ENCODE measurements around the gene RHEB. TPM values are rescaled to one million over a fixed set of nuclear protein-coding genes. Genes with fewer than 3 reads are reported as not detected.
A peak's percentile ranks its signal among the peaks of the same experiment; 100 is the strongest.

The RHEB gene
- total RNA-seq, 1 donor from 2014 or later = 88.2 TPM

GRCh38 chr7:151451626-151452571 is 67.8 kb downstream of the RHEB start:
- no peak overlapping the region for H3K27ac Mint-ChIP-seq (ENCODE audit: unreplicated experiment)
- peaks cover 5% of the 10 kb centered on the region for H3K4me1 Mint-ChIP-seq (ENCODE audit: low read depth, unreplicated experiment)
- peaks cover 4% of the 10 kb centered on the region for H3K9me3 Mint-ChIP-seq (ENCODE audit: unreplicated experiment)
- no peaks in the 10 kb centered on the region for H3K36me3 Mint-ChIP-seq (ENCODE audit: unreplicated experiment)
- H3K4me3 Mint-ChIP-seq (ENCODE audit: unreplicated experiment) = no peak overlapping the region
- no peak for TF ChIP-seq CTCF (IDR thresholded peaks at IDR 0.05; ENCODE audit: partially characterized antibody, unreplicated experiment)
- no peak for DNase-seq
- no peaks in the 10 kb centered on the region for H3K27me3 Mint-ChIP-seq (ENCODE audit: unreplicated experiment)

GRCh38 chr7:151451156-151451555 is 68.5 kb downstream of the RHEB start:
- Mint-ChIP-seq H3K9me3 (ENCODE audit: unreplicated experiment) (peaks cover 4% of the 10 kb centered on the region), H3K36me3 (ENCODE audit: unreplicated experiment) (no peaks in the 10 kb centered on the region), H3K27me3 (ENCODE audit: unreplicated experiment) (peaks cover 3% of the 10 kb centered on the region), H3K4me1 (ENCODE audit: low read depth, unreplicated experiment) (peaks cover 5% of the 10 kb centered on the region), H3K27ac (ENCODE audit: unreplicated experiment) (no peak overlapping the region), H3K4me3 (ENCODE audit: unreplicated experiment) (no peak overlapping the region)
- no peak for TF ChIP-seq CTCF (IDR thresholded peaks at IDR 0.05; ENCODE audit: partially characterized antibody, unreplicated experiment)
- no peak for DNase-seq

GRCh38 chr7:151449990-151450389 is 69.7 kb downstream of the RHEB start:
- no peak for DNase-seq
- no peak for TF ChIP-seq CTCF (IDR thresholded peaks at IDR 0.05; ENCODE audit: partially characterized antibody, unreplicated experiment)
- peaks cover 4% of the 10 kb centered on the region for H3K9me3 Mint-ChIP-seq (ENCODE audit: unreplicated experiment)
- no peaks in the 10 kb centered on the region for H3K36me3 Mint-ChIP-seq (ENCODE audit: unreplicated experiment)
- H3K4me1 Mint-ChIP-seq (ENCODE audit: low read depth, unreplicated experiment) = peaks cover 5% of the 10 kb centered on the region
- no peak overlapping the region for H3K27ac Mint-ChIP-seq (ENCODE audit: unreplicated experiment)
- no peak overlapping the region for H3K4me3 Mint-ChIP-seq (ENCODE audit: unreplicated experiment)
- peaks cover 3% of the 10 kb centered on the region for H3K27me3 Mint-ChIP-seq (ENCODE audit: unreplicated experiment)

- peaks cover 5% of the 10 kb centered on the region for H3K4me1 Mint-ChIP-seq (ENCODE audit: low read depth, unreplicated experiment)
- H3K27me3 Mint-ChIP-seq (ENCODE audit: unreplicated experiment) = peaks cover 3% of the 10 kb centered on the region
- H3K27ac Mint-ChIP-seq (ENCODE audit: unreplicated experiment) = no peak overlapping the region
- no peaks in the 10 kb centered on the region for H3K36me3 Mint-ChIP-seq (ENCODE audit: unreplicated experiment)
- H3K9me3 Mint-ChIP-seq (ENCODE audit: unreplicated experiment) = peaks cover 4% of the 10 kb centered on the region
- TF ChIP-seq CTCF (IDR thresholded peaks at IDR 0.05; ENCODE audit: partially characterized antibody, unreplicated experiment) = peak; percentile 78
- DNase-seq = peak; percentile 81
- H3K4me3 Mint-ChIP-seq (ENCODE audit: unreplicated experiment) = no peak overlapping the region
Measured at GRCh38 chr7:151448261-151449252, 71.1 kb downstream of the RHEB start.

Measured in glutamatergic neuron (in vitro differentiated cells).